AG20443 (cell line): ENCODE data around the gene ADAM15.

Experiments
- DNase-seq: peaks from one replicate; pipeline ENCODE4 v3.0.0; 2012; ENCODE audit warnings: low spot score, mixed read lengths

ADAM15 gene

GRCh38 chr1:155012776-155013602 lies 38.1 kb upstream of the ADAM15 start:
- no peak for DNase-seq

DNA sequence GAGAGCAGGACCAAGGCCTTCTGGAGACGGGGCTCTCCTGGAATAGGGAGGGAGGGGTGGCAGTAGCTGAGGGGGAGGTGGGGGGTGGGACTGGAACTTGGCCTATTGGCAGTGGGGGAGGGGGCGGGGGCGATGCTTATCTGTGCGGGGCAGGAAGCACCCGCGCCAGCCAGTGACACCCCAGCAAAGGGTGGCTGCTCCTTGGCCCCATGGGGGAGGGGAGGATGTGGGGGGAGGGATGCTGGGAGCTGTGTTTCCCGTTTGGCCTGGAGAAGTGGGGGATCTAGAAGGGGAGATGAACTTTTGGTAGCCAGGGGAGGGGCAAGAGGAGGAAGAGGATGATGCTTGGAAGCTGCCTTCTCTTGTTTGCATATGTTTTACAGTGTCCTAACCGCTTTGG lies 37.5 kb upstream of the ADAM15 start:
- no peak for DNase-seq

- no peak for DNase-seq
Observed at GRCh38 chr1:155014709-155015508, 36.2 kb upstream of the ADAM15 start.

- DNase-seq, result no peak
Observed at GRCh38 chr1:155015527-155016230, 35.4 kb upstream of the ADAM15 start.

- DNase-seq, result no peak
Observed at GRCh38 chr1:155016231-155016831, 34.8 kb upstream of the ADAM15 start.

DNA sequence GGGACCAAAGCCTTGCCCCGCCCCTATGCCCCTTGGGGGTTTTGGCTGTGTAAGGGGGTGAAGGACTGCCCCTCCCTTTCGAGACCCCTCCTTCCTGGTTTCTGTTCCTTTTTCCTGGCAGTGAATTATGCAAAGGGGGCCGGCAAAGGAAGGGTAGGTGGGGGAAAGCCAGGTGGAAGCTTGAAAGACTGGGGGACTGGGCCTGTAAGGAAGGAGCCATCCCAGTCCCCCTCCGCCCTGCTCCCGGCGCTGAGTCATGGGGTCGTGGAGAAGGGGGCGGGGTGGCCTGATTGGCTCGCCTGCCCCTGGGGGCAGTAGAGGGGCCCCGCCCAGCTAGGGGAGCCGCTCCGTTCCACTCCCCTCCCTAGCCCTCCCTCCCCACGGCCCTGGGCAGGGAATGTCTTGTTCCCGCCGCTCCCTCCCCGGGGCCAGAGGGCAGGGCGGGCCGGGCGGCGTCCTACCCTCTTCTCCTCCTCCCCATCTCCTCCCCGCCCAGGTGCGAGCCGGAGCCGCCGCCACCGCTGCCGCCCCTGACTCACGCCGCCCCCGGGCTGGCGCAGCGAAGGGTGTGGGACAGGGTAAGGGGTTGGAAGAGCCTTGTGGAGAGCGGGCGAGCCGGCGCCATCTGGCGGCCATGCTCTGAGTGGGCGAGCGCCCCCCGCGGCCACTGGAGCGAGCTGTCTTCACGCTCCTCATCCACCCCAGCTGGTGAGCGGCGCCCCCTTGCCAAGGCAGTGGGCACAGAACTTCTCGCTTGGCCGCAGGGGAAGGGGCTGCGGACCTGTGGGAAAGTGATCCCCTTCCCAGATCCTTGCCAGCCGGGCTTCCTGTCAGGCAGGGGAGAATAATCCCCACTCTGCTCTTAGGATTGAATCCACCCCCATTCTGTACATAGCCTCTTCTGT lies 33.8 kb upstream of the ADAM15 start:
- DNase-seq, result peak; percentile 91

GRCh38 chr1:155017946-155018316 lies 33.2 kb upstream of the ADAM15 start:
- no peak for DNase-seq

DNA sequence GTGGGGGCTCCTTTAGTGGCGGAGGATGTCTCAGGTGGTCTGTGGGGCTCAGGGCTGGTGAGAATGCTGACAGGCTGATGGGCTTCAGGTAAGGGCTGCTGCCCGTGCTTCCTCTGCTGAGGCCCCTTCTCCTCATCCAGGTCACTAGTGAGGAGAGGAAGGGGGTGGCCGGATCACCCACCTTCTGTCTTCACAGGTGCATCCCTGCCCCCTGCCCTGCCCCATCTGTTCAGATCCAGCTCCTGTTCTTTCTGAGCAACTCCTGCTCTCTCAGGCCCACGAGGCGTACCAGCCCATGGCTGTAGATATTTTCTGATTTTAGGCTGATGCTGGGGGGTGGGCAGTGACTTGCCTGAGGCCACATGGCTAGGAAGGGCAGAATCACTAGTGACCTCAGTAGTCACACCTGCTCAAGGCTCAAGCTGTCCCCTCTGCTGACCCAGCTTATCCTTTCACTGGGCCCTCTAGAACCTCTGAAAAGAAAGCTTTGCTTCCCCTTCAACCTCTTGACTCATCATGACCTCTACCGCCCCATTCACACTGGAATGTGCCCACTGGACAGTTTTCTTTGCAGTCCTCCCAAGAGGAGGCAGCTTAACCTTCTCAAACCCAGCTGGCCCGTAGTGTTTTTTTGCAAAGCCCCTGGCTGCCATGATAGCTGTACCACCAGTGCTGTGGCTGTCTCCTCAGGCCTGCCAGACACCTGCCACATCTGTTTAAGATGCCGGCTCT lies 32.3 kb upstream of the ADAM15 start:
- no peak for DNase-seq

DNA sequence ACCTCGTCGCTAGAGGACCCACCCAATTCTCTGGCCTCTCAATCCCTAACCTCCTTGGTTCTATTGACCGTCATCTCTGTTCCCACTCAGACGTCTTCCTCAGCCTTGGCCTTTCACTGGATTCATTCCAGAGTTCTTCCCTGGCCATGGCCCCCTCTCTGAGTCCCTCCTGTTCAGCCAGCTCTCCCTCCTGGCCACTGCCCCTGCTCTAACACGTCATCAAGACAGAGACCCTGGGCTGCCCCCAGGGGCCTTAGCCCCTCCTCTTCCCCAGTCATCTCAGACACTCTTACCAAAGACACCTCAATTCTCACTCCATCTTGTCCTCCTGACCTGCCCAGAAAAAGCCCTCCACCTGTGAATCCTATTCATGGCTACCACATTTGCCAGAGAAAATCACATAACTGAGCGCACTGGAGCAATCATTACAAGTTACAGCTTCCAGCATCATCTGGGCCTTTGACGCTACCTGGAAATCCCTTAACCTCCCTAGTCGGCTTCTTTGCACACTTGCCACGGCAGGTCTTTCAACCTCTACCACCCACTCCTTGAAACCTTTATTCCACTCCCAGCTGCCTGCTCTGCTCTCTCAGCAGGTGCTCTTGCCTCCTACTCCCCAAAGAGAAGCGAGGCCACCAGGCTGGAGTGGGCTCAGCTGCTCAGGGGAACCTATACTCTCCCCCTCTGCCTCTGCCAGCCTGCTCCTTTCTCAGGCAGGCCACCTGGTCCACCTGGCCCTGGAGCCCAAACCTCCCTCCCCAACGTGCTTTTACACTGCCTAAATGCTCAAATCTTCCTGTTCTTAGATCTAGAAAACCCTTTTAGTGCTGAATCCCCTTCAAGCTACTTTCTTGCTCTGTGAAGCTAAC lies 31.5 kb upstream of the ADAM15 start:
- DNase-seq, result no peak

DNA sequence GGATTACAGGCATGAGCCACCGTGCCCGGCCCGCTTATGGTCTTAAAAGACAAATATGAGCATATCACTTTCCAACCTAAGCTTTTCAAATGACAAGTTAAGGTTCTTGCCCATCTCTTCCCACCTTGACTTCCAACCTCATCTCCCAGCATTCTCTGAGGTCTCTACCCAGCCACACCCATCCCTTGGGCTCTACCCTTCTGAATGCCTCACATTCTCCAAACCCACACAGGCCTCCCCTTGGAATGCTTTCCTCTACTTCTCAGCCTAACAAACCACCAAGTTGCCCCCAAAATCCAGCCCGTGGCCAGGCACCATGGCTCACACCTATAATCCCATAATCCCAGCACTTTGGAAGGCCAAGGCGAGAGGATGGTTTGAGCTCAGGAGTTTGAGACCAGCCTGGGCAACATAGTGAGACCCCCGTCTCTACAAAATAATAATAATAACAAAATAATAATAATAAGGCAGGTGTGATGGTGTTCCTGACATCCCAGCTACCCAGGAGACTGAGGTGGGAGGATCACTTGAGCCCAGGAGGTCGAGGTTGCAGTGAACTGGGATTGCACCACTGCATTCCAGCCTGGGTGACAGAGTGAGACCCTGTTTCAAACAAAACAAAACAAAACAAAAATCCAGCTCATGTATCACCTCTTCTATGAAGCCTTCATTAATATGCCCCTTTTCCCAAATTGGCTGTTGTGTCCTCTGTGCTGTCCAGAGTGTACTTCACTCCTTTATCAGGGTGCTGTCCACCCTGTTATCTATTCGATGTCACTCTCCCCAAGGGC lies 28.8 kb upstream of the ADAM15 start:
- DNase-seq, result no peak

GRCh38 chr1:155022927-155023236 lies 28.2 kb upstream of the ADAM15 start:
- no peak for DNase-seq

- DNase-seq, result no peak
Observed at GRCh38 chr1:155023627-155024026, 27.5 kb upstream of the ADAM15 start.

DNA sequence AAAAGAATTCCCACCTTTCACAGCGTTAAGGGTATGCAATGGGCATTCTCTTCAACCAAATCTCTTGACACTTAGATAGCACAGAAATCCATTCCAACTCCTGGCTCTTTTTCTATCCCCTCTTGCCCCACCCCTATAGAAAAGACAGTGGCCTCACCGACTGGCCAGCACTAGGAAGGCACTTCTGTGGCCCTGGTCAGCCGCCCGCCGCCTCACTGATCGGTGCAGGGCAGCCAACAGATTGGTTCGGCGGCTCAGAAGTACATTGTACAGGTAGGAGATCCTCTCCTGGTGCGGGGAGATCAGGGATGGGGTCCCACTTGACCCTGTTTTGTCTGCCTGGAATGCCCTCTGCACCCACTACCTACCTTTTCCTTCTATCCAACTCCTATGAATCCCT lies 26.8 kb upstream of the ADAM15 start:
- no peak for DNase-seq

GRCh38 chr1:155026154-155026553 lies 25.0 kb upstream of the ADAM15 start:
- no peak for DNase-seq

GRCh38 chr1:155026588-155026987 lies 24.5 kb upstream of the ADAM15 start:
- DNase-seq, result no peak

DNA sequence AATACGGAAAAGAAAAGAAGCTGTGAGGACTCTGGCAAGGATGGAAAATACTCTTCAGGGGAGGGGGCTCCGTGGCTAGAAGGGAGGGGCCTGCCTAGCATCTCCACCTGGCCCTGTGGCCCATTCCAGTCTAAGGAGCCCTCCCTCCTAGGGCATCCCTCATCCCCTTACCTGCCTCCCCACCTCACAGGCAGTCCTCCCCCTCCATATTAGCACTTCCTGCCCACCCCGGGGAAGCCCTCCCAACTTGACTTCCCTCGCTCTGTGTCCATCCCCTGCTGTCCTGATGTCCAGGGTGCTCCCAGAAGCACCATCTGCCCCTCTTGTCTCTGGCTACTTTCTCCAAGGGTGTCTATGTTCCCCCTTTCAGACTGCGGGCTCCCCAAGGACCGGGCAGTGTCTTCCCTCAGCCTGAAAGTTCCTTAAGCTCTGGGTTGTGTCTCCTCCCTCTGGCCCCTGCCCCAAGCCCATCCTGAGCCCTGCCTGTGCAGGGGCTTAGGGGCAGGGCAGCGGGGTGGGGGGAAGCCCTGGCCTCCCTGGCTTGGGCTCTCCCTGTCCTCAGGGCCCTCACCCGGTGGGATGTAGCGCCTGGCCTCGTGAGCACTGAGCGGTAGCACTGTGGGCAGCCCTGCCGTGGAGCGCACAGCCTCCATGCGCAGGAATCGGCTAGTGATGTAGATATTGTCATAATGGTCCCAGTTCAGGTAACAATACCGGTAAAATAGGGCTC lies 21.4 kb upstream of the ADAM15 start:
- no peak for DNase-seq

- DNase-seq, result no peak
Observed at GRCh38 chr1:155030243-155030795, 20.8 kb upstream of the ADAM15 start.

DNA sequence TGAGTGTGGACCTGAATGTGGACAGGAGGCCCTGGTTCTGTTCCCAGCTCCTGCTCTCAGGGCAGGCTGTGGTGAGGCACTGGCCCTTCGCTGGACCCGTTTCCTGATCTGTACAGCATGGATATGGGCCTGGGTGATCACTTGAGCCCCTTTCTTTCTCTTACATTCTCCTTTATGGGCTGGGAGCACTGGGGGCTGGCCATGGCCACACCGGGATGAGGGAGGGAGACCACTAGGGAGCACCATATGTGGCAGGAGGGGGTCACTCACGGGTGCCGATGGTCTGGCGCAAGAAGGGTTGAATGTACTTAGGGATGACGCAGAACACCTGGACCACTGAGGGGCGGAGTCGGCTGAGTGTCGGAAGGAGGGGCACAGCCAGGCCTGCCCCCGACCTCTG lies 20.2 kb upstream of the ADAM15 start:
- no peak for DNase-seq
